Prostate gland (tissue), 2 donors: ENCODE data around the gene CLDN7.

Experiments
- CTCF ChIP-seq, 4 experiments: fragments of 200-600 bp in 2 of 4; fragments of 450-650 bp in 2 of 4; sonication (generic) in 2 of 4; IDR thresholded peaks; 1 replicate in 3 of 4; 2 replicates in 1 of 4; pipeline ENCODE4 v1.5.1; 2016 to 2019; ENCODE audit warnings: antibody characterized with exemption in 4 of 4, mild to moderate bottlenecking in 2 of 4, moderate library complexity in 2 of 4
- POLR2AphosphoS5 ChIP-seq: sonication (generic); formaldehyde crosslinking; IDR thresholded peaks from one replicate; pipeline ENCODE4 v1.6.1; 2017; ENCODE audit warnings: antibody characterized with exemption

GRCh38 chr17:7249830-7250229 is 12.4 kb downstream of the CLDN7 start:
- no peak for TF ChIP-seq CTCF (IDR thresholded peaks at IDR 0.05)
- TF ChIP-seq POLR2AphosphoS5 = no peak
